H9 (cell line): ENCODE measurements around the gene YWHAH. TPM values are rescaled to one million over a fixed set of nuclear protein-coding genes. Genes with fewer than 3 reads are reported as not detected.
A peak's percentile ranks its signal among the peaks of the same experiment; 100 is the strongest.

Source experiments
- DNase-seq: peaks from one replicate; pipeline ENCODE4 v3.0.0-alpha.2; 2017
- H2AFZ ChIP-seq: one replicate; pipeline ENCODE4 v1.6.1; 2013; ENCODE audit warnings: mild to moderate bottlenecking, low read length, control low read depth, moderate library complexity
- H2AK5ac ChIP-seq: 2 replicates; pipeline ENCODE4 v1.6.1; 2013; ENCODE audit warnings: low read length, control low read depth, mixed read lengths; ENCODE audit not compliant: insufficient read length
- H2BK120ac ChIP-seq: one replicate; pipeline ENCODE4 v1.6.1; 2013; ENCODE audit warnings: low read depth, mild to moderate bottlenecking, low read length, control low read depth, inconsistent platforms; ENCODE audit not compliant: poor library complexity, severe bottlenecking
- H2BK12ac ChIP-seq: 2 replicates; pipeline ENCODE4 v1.6.1; 2013; ENCODE audit warnings: low read length, control low read depth, mixed read lengths, low read depth; ENCODE audit not compliant: insufficient read length
- H2BK15ac ChIP-seq: 2 replicates; pipeline ENCODE4 v1.6.1; 2013; ENCODE audit warnings: low read depth, low read length, control low read depth
- H2BK20ac ChIP-seq: one replicate; pipeline ENCODE4 v1.6.1; 2013; ENCODE audit warnings: low read depth, mild to moderate bottlenecking, low read length, control low read depth, inconsistent platforms; ENCODE audit not compliant: poor library complexity, severe bottlenecking
- H2BK5ac ChIP-seq: 2 replicates; pipeline ENCODE4 v1.6.1; 2013; ENCODE audit warnings: low read length, control low read depth, mixed read lengths; ENCODE audit not compliant: insufficient read length
- H3K14ac ChIP-seq: 2 replicates; pipeline ENCODE4 v1.6.1; 2013; ENCODE audit warnings: low read length, control low read depth; ENCODE audit not compliant: insufficient read depth
- H3K18ac ChIP-seq: 2 replicates; pipeline ENCODE4 v1.6.1; 2013; ENCODE audit warnings: low read depth, mild to moderate bottlenecking, mixed read lengths, low read length, control low read depth; ENCODE audit not compliant: insufficient read length
- H3K23ac ChIP-seq: 2 replicates; pipeline ENCODE4 v1.6.1; 2013; ENCODE audit warnings: low read length, control low read depth, mixed read lengths, low read depth; ENCODE audit not compliant: insufficient read length
- H3K23me2 ChIP-seq: 2 replicates; pipeline ENCODE4 v1.6.1; 2013; ENCODE audit warnings: low read depth, mild to moderate bottlenecking, mixed read lengths, low read length, control low read depth; ENCODE audit not compliant: insufficient read length, poor library complexity, severe bottlenecking
- H3K27ac ChIP-seq: 2 replicates; pipeline ENCODE4 v1.5.1; 2013; ENCODE audit warnings: low read length, control low read depth, mixed read lengths, low read depth; ENCODE audit not compliant: insufficient read length
- H3K27me3 ChIP-seq: 2 replicates; pipeline ENCODE4 v1.6.1; 2013; ENCODE audit warnings: low read length, control low read depth, inconsistent platforms; ENCODE audit not compliant: insufficient read depth
- H3K4ac ChIP-seq: 2 replicates; pipeline ENCODE4 v1.6.1; 2013; ENCODE audit warnings: low read depth, mild to moderate bottlenecking, control low read depth, inconsistent platforms, low read length, moderate library complexity
- H3K4me1 ChIP-seq: 2 replicates; pipeline ENCODE4 v1.6.1; 2013; ENCODE audit warnings: low read length, control low read depth, inconsistent platforms; ENCODE audit not compliant: insufficient read depth
- H3K4me2 ChIP-seq: 2 replicates; pipeline ENCODE4 v1.6.1; 2013; ENCODE audit warnings: low read length, control low read depth, mixed read lengths; ENCODE audit not compliant: insufficient read length, insufficient read depth
- H3K56ac ChIP-seq: 2 replicates; pipeline ENCODE4 v1.6.1; 2013; ENCODE audit warnings: low read depth, mild to moderate bottlenecking, mixed read lengths, low read length, control low read depth; ENCODE audit not compliant: insufficient read length
- H3K79me1 ChIP-seq: 2 replicates; pipeline ENCODE4 v1.6.1; 2013; ENCODE audit warnings: low read depth, mild to moderate bottlenecking, moderate library complexity, low read length, control low read depth, inconsistent platforms; ENCODE audit not compliant: insufficient read depth, poor library complexity, severe bottlenecking
- H3K79me2 ChIP-seq: 2 replicates; pipeline ENCODE4 v1.6.1; 2013; ENCODE audit warnings: low read length, control low read depth, inconsistent platforms; ENCODE audit not compliant: insufficient read depth
- H3K9ac ChIP-seq: 2 replicates; pipeline ENCODE4 v1.6.1; 2013; ENCODE audit warnings: low read length, control low read depth, mixed read lengths; ENCODE audit not compliant: insufficient read length; ENCODE audit errors: extremely low read depth
- H3K9me3 ChIP-seq: one replicate; pipeline ENCODE4 v1.6.1; 2013; ENCODE audit warnings: low read depth, low read length, inconsistent platforms; ENCODE audit not compliant: control insufficient read depth
- H3T11ph ChIP-seq: one replicate; pipeline ENCODE4 v1.6.1; 2013; ENCODE audit warnings: mild to moderate bottlenecking, low read length, control low read depth, inconsistent platforms
- H4K20me1 ChIP-seq: one replicate; pipeline ENCODE4 v1.6.1; 2013; ENCODE audit not compliant: control insufficient read depth, insufficient read length, insufficient read depth
- H4K5ac ChIP-seq: 2 replicates; pipeline ENCODE4 v1.6.1; 2013; ENCODE audit warnings: low read depth, mild to moderate bottlenecking, mixed read lengths, low read length, control low read depth; ENCODE audit not compliant: insufficient read length
- H4K8ac ChIP-seq: replicated peaks from 2 replicates; pipeline ENCODE4 v1.6.1; 2013; ENCODE audit warnings: low read length, control low read depth, mixed read lengths, low read depth; ENCODE audit not compliant: insufficient read length
- H4K91ac ChIP-seq: 2 replicates; pipeline ENCODE4 v1.6.1; 2013; ENCODE audit warnings: low read depth, mild to moderate bottlenecking, moderate library complexity, mixed read lengths, low read length, control low read depth; ENCODE audit not compliant: insufficient read length
- H3K27ac Mint-ChIP-seq, 3 experiments: 2 replicates in 2 of 3; 3 replicates in 1 of 3; pipeline ENCODE4 v1.8.0; 2020 to 2021; ENCODE audit warnings: mixed read lengths in 3 of 3, mild to moderate bottlenecking in 1 of 3, moderate library complexity in 1 of 3
- H3K27me3 Mint-ChIP-seq: 2 replicates; pipeline ENCODE4 v1.8.0; 2021; ENCODE audit warnings: low read depth, mild to moderate bottlenecking, moderate library complexity, mixed read lengths
- H3K36me3 Mint-ChIP-seq, 3 experiments: 2 replicates in 2 of 3; 3 replicates in 1 of 3; pipeline ENCODE4 v1.8.0; 2020 to 2021; ENCODE audit warnings: low read depth in 3 of 3, mixed read lengths in 3 of 3; ENCODE audit not compliant: insufficient read depth in 1 of 3
- H3K4me1 Mint-ChIP-seq, 2 experiments: 2 replicates each; pipeline ENCODE4 v1.8.0; 2020; ENCODE audit warnings: mixed read lengths in 2 of 2
- H3K4me3 Mint-ChIP-seq, 2 experiments: 2 replicates in 1 of 2; 3 replicates in 1 of 2; pipeline ENCODE4 v1.8.0; 2020 to 2021; ENCODE audit warnings: mild to moderate bottlenecking in 2 of 2, mixed read lengths in 2 of 2, moderate library complexity in 1 of 2
- H3K9me3 Mint-ChIP-seq, 2 experiments: 2 replicates in 1 of 2; 3 replicates in 1 of 2; pipeline ENCODE4 v1.8.0; 2020; ENCODE audit warnings: mild to moderate bottlenecking in 2 of 2, mixed read lengths in 2 of 2, moderate library complexity in 1 of 2
- WGBS: extraction: QIAGEN DNeasy Blood & Tissue Kit; methylation state at CpG from one replicate; pipeline ENCODE4 v1.1.7; 2013; ENCODE audit warnings: missing lambda C conversion rate, low lambda C conversion rate, mixed read lengths; ENCODE audit not compliant: insufficient read length; ENCODE audit errors: extremely low coverage; 5-methylcytosine and 5-hydroxymethylcytosine counted together
- total RNA-seq: library from RNA; stranded (reverse); gene quantifications from 2 replicates; pipeline ENCODE4 v1.2.1, GENCODE V29; 2021
- TF ChIP-seq, protein P1 (sequence below): fragments of 200-600 bp; sonication (generic); conservative IDR thresholded peaks from 3 replicates; pipeline ENCODE4 v1.8.0; 2021; ENCODE audit warnings: antibody characterized with exemption, mild to moderate bottlenecking

YWHAH gene
- total RNA-seq, 1 experiment from 2014 or later: 250 TPM

DNA sequence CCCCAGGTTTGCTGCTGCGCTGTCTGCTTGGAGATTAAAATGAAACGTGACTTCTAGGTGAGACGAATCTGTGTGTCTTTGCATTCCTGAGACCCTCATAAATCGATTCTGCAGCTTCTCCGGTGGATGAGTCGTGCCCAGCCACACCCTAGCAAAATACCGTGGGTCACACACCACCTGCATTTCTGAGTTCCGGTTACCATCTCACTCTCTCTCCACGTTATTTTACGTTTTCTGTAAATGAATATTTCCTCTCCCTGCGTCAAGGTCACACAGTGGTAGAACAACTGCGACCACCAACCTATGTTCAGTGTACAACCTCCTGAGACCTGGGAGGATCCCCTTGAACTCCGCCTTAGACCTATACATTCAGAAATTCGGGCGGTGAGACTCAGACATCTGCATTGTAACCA is 1.1 kb downstream of the YWHAH start:
- DNase-seq: no peak
- no peaks in the 10 kb centered on the region; the same call in 1 of the 2 replicates for H3K4me1 ChIP-seq
- H4K8ac ChIP-seq: no peak overlapping the region
- H3K23me2 ChIP-seq: peaks cover 14% of the 10 kb centered on the region
- H3K18ac ChIP-seq: no peak overlapping the region
- peak overlapping the region; percentile 93 for H3K4me2 ChIP-seq
- H3K9me3 Mint-ChIP-seq: no peaks in the 10 kb centered on the region
- H3K56ac ChIP-seq: no peak overlapping the region
- H3K36me3 Mint-ChIP-seq: peaks cover 20 to 30% (median 28%) of the 10 kb centered on the region in 3 experiments; a peak in 6 of 7 replicates
- H3K4ac ChIP-seq: no peak overlapping the region
- peaks cover 38% of the 10 kb centered on the region; the same call in 1 of the 2 replicates for H3K79me2 ChIP-seq
- no peaks in the 10 kb centered on the region for H3K9me3 ChIP-seq
- no peak overlapping the region for H2BK120ac ChIP-seq
- no peak overlapping the region for H4K91ac ChIP-seq
- no peak overlapping the region for H2AFZ ChIP-seq
- no peak overlapping the region for H3K27ac Mint-ChIP-seq
- peaks cover 15% of the 10 kb centered on the region in 2 experiments for H3K4me1 Mint-ChIP-seq
- peaks cover 12% of the 10 kb centered on the region for H3K27me3 Mint-ChIP-seq
- no peak overlapping the region for H2AK5ac ChIP-seq
- no peak overlapping the region for H2BK20ac ChIP-seq
- H2BK15ac ChIP-seq: no peak overlapping the region
- H3K9ac ChIP-seq: peak overlapping the region; percentile 92
- TF ChIP-seq, protein P1, sequence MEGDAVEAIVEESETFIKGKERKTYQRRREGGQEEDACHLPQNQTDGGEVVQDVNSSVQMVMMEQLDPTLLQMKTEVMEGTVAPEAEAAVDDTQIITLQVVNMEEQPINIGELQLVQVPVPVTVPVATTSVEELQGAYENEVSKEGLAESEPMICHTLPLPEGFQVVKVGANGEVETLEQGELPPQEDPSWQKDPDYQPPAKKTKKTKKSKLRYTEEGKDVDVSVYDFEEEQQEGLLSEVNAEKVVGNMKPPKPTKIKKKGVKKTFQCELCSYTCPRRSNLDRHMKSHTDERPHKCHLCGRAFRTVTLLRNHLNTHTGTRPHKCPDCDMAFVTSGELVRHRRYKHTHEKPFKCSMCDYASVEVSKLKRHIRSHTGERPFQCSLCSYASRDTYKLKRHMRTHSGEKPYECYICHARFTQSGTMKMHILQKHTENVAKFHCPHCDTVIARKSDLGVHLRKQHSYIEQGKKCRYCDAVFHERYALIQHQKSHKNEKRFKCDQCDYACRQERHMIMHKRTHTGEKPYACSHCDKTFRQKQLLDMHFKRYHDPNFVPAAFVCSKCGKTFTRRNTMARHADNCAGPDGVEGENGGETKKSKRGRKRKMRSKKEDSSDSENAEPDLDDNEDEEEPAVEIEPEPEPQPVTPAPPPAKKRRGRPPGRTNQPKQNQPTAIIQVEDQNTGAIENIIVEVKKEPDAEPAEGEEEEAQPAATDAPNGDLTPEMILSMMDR: no peak
- no peaks in the 10 kb centered on the region for H4K20me1 ChIP-seq
- H4K5ac ChIP-seq: no peak overlapping the region
- no peak overlapping the region for H3K23ac ChIP-seq
- H2BK5ac ChIP-seq: no peak overlapping the region
- H2BK12ac ChIP-seq: no peak overlapping the region
- H3K27ac ChIP-seq: peak overlapping the region; percentile 3
- H3K4me3 Mint-ChIP-seq: no peak overlapping the region
- H3T11ph ChIP-seq: no peak overlapping the region
- no peaks in the 10 kb centered on the region for H3K27me3 ChIP-seq
- peaks cover 3% of the 10 kb centered on the region for H3K79me1 ChIP-seq
- WGBS: no CpG with 5 or more reads among the region's 15 CpGs
- 0 out of 2 replicates have a peak overlapping the region, but pooled peaks have one; percentile 99 for H3K14ac ChIP-seq
